Measurements from ENCODE around the gene ANTXR1.

DNA sequence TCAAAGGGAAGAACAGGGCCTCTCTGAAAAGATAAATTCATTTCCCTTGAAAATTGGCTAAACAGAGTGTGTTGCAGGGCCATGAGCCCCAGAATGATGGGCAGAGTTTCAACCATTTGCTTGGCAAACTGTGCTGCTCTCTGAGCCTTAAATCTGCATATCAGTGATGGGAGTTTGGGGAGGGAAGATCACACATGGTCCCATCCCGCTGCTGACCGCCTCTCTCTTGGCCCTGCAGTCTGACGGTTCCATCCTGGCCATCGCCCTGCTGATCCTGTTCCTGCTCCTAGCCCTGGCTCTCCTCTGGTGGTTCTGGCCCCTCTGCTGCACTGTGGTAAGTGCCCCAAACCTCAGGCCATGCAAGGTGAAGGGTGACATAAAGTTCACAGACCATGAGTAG, 139.0 kb downstream of the ANTXR1 start:
- no peak for TF ChIP-seq EZH2 (IDR thresholded peaks at IDR 0.05; ENCODE audit: borderline replicate concordance, low read depth, low read length, severe bottlenecking)
- TF ChIP-seq, protein P1, sequence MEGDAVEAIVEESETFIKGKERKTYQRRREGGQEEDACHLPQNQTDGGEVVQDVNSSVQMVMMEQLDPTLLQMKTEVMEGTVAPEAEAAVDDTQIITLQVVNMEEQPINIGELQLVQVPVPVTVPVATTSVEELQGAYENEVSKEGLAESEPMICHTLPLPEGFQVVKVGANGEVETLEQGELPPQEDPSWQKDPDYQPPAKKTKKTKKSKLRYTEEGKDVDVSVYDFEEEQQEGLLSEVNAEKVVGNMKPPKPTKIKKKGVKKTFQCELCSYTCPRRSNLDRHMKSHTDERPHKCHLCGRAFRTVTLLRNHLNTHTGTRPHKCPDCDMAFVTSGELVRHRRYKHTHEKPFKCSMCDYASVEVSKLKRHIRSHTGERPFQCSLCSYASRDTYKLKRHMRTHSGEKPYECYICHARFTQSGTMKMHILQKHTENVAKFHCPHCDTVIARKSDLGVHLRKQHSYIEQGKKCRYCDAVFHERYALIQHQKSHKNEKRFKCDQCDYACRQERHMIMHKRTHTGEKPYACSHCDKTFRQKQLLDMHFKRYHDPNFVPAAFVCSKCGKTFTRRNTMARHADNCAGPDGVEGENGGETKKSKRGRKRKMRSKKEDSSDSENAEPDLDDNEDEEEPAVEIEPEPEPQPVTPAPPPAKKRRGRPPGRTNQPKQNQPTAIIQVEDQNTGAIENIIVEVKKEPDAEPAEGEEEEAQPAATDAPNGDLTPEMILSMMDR (IDR thresholded peaks at IDR 0.05; ENCODE audit: borderline replicate concordance, extremely low read depth, low read length, poor library complexity, severe bottlenecking): no peak

Data from DND-41 (cell line).